Gastrocnemius medialis (tissue), 4 donors: ENCODE measurements around the gene LDLRAD4. TPM values are rescaled to one million over a fixed set of nuclear protein-coding genes. Genes with fewer than 3 reads are reported as not detected.

Source experiments
- ATAC-seq, 2 donors: fragments of 150-250 bp; one replicate each; pipeline ENCODE4 v1.9.1; 2016
- DNase-seq, 2 donors: peaks; one replicate each; pipeline ENCODE4 v3.0.0-alpha.2; 2019
- H3K27ac ChIP-seq, 4 donors: fragments of 200-600 bp; sonication (generic); 1 replicate in 1 of 4; 2 replicates in 3 of 4; pipeline ENCODE4 v1.5.1; 2016 to 2018; ENCODE audit warnings: mild to moderate bottlenecking in 2 of 4, moderate library complexity in 1 of 4
- H3K27me3 ChIP-seq, 3 donors: fragments of 200-600 bp; sonication (generic) in 2 of 3; 1 replicate in 1 of 3; 2 replicates in 2 of 3; pipeline versions ENCODE4 v1.5.1 to v1.6.0; 2016 to 2019; ENCODE audit warnings: mild to moderate bottlenecking in 1 of 3, moderate library complexity in 1 of 3
- H3K36me3 ChIP-seq, 2 donors: fragments of 200-600 bp; sonication (generic) in 1 of 2; one replicate each; pipeline ENCODE4 v1.5.1; 2017 to 2018
- H3K4me1 ChIP-seq, 2 donors: fragments of 200-600 bp; sonication (generic) in 1 of 2; one replicate each; pipeline ENCODE4 v1.5.1; 2016 to 2017; ENCODE audit warnings: mild to moderate bottlenecking in 2 of 2
- H3K4me3 ChIP-seq, 4 donors: fragments of 200-600 bp; sonication (generic) in 3 of 4; 1 replicate in 1 of 4; 2 replicates in 3 of 4; pipeline ENCODE4 v1.5.1; 2016 to 2019; ENCODE audit warnings: mild to moderate bottlenecking in 2 of 4
- H3K9me3 ChIP-seq, 3 donors: fragments of 200-600 bp; sonication (generic) in 2 of 3; 1 replicate in 1 of 3; 2 replicates in 2 of 3; pipeline ENCODE4 v1.5.1; 2016 to 2019
- CTCF ChIP-seq, 5 experiments: fragments of 450-650 bp in 3 of 5; fragments of 200-600 bp in 2 of 5; sonication (generic) in 2 of 5; IDR thresholded peaks in 4 of 5; conservative IDR thresholded peaks in 1 of 5; 1 replicate in 4 of 5; 2 replicates in 1 of 5; pipeline ENCODE4 v1.5.1; 2016 to 2019; ENCODE audit warnings: antibody characterized with exemption in 5 of 5, mild to moderate bottlenecking in 3 of 5, moderate library complexity in 3 of 5
- POLR2A ChIP-seq, 2 donors: fragments of 450-650 bp; IDR thresholded peaks; one replicate each; pipeline ENCODE4 v1.6.1; 2017; ENCODE audit warnings: antibody characterized with exemption in 2 of 2, mild to moderate bottlenecking in 2 of 2, moderate library complexity in 2 of 2
- in situ Hi-C, 4 donors: fragments of 200-750 bp; cut with MboI; loops; one replicate each; pipeline versions ENCODE4 v1.15.0 to v1.8.0; 2017; ENCODE audit warnings: low sequenced_read_pairs in 4 of 4
- intact Hi-C: fragments of 100-400 bp; cut with DNase I; formaldehyde crosslinking; loops from one replicate; pipeline ENCODE4 v1.15.1; 2023; ENCODE audit warnings: low total_unique reads
- total RNA-seq, 4 donors: library from RNA; depleted of rRNA; stranded (reverse); fragments of >200 nt; gene quantifications; one replicate each; pipeline versions ENCODE4 v1.1.0 to v1.2.3, GENCODE V29; 2016

Gene LDLRAD4
- total RNA-seq, 4 donors from 2014 or later: 3.9 to 11.1 (median 6.5) TPM

DNA sequence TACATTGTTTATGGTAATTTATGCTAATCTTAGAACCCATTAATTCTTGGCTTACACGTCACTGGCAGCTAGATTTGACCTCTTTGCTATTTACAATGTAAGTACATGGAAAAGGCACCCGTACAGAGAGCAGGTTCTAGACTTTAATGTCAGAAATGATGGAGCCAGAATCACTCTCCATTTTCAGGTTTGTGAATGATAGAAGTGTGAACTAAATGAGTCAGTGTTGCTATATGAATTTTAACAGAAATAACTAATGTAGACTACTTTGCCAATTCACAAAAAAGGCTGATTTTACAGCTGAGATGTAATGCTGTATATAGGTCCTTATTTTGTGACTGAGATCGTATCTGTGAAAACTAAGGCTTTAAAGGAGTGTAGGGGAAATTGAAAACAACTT is 214.6 kb downstream of the LDLRAD4 start:
- Histone ChIP-seq H3K4me3 (no peak overlapping the region), H3K4me1 (peaks cover 0 to 19% of the 10 kb centered on the region in 2 donors), H3K9me3 (no peaks in the 10 kb centered on the region), H3K27me3 (no peaks in the 10 kb centered on the region), H3K27ac (no peak overlapping the region), H3K36me3 (no peaks in the 10 kb centered on the region)
- intact Hi-C loops (loop anchor here (10.0 kb wide), 1 partner anchor 102 kb away; no protein-coding TSS in a partner anchor), in situ Hi-C loops (no loop called here)
- ATAC-seq (no peak), DNase-seq (no peak)
- TF ChIP-seq CTCF (IDR thresholded peaks at IDR 0.05 in 4 of 5, conservative IDR thresholded peaks at IDR 0.05 in 1 of 5) (no peak), POLR2A (IDR thresholded peaks at IDR 0.05) (no peak)

- in situ Hi-C loops: no loop called here
- DNase-seq (no peak), ATAC-seq (no peak)
- Histone ChIP-seq H3K36me3 (no peaks in the 10 kb centered on the region), H3K4me1 (peaks cover 0 to 19% of the 10 kb centered on the region in 2 donors), H3K27ac (no peak overlapping the region), H3K9me3 (no peaks in the 10 kb centered on the region), H3K4me3 (no peak overlapping the region), H3K27me3 (no peaks in the 10 kb centered on the region)
- intact Hi-C loops: loop anchor here (10.0 kb wide), 1 partner anchor 101 kb away; no protein-coding TSS in a partner anchor
- TF ChIP-seq CTCF (IDR thresholded peaks at IDR 0.05 in 4 of 5, conservative IDR thresholded peaks at IDR 0.05 in 1 of 5) (no peak), POLR2A (IDR thresholded peaks at IDR 0.05) (no peak)
These were observed 215.1 kb downstream of the LDLRAD4 start for GRCh38 chr18:13433685-13434084.

DNA sequence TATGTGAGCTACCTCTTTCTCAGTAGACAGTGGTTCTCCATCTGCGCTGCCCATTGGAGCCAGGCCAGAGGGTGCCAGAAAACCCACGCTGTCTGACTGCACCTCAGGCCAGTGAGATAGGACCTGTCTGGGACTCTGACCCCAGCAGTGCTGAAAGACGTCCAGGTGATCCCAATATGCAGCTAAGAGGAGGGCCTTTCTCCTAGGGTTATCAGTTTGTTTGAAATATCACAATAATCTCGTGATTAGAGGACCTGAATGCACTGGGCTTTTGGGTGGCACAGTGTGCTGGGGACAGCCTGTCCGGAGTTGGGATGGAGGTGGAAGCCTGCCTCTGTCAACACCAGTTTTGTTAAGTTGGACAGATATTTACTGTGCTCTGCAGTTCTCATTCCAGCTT is 216.3 kb downstream of the LDLRAD4 start:
- DNase-seq (no peak), ATAC-seq (no peak)
- intact Hi-C loops (loop anchor here (5.0 to 10.0 kb wide), 2 partner anchors 100 to 218 kb away; partner anchors contain the start of gene LDLRAD4), in situ Hi-C loops (no loop called here)
- H3K27me3 ChIP-seq: no peaks in the 10 kb centered on the region
- no peaks in the 10 kb centered on the region for H3K9me3 ChIP-seq
- H3K27ac ChIP-seq: peak overlapping the region in 3 of 4 donors; percentile 65 to 69 (median 69)
- no peaks in the 10 kb centered on the region for H3K36me3 ChIP-seq
- peaks cover 0 to 19% of the 10 kb centered on the region in 2 donors for H3K4me1 ChIP-seq
- TF ChIP-seq CTCF (IDR thresholded peaks at IDR 0.05 in 4 of 5, conservative IDR thresholded peaks at IDR 0.05 in 1 of 5) (no peak), POLR2A (IDR thresholded peaks at IDR 0.05) (no peak)
- H3K4me3 ChIP-seq: no peak overlapping the region

- no peak for DNase-seq
- Histone ChIP-seq H3K9me3 (no peaks in the 10 kb centered on the region), H3K27ac (peak overlapping the region; percentile 51 to 69 (median 67)), H3K4me1 (peaks cover 0 to 19% of the 10 kb centered on the region in 2 donors), H3K36me3 (no peaks in the 10 kb centered on the region), H3K27me3 (no peaks in the 10 kb centered on the region), H3K4me3 (no peak overlapping the region)
- peak; percentile 70 to 76 for ATAC-seq
- intact Hi-C loops: loop anchor here (5.0 to 10.0 kb wide), 2 partner anchors 99 to 218 kb away; partner anchors contain the start of gene LDLRAD4
- in situ Hi-C loops: no loop called here
- TF ChIP-seq POLR2A (IDR thresholded peaks at IDR 0.05): no peak
- TF ChIP-seq CTCF (IDR thresholded peaks at IDR 0.05 in 4 of 5, conservative IDR thresholded peaks at IDR 0.05 in 1 of 5): no peak
These were observed 217.2 kb downstream of the LDLRAD4 start for GRCh38 chr18:13435586-13436333.
